Common myeloid progenitor, CD34-positive (primary cell): ENCODE measurements around the gene CCDC167.

Experiments used
- CTCF ChIA-PET: fragments of 350-600 bp; sonication (Branson Sonifier 250); formaldehyde crosslinking; loops from one replicate; lab custom pipeline; 2021; ENCODE audit warnings: antibody characterized with exemption; lab: Charles Lee
- POLR2A ChIA-PET: fragments of 350-600 bp; sonication (Branson Sonifier 250); formaldehyde crosslinking; loops from one replicate; lab custom pipeline; 2021; ENCODE audit warnings: antibody characterized with exemption; lab: Charles Lee
- DNase-seq, 3 donors: peaks; one replicate each; pipeline versions ENCODE4 v3.0.0 to v3.0.0-alpha.2; 2013
- H3K27ac ChIP-seq, 2 experiments: 1 replicate in 1 of 2; 2 replicates in 1 of 2; pipeline ENCODE4 v1.7.0; 2013; ENCODE audit warnings: inconsistent platforms in 2 of 2, low read length in 2 of 2, mild to moderate bottlenecking in 2 of 2, low read depth in 1 of 2, moderate library complexity in 1 of 2; ENCODE audit not compliant: severe bottlenecking in 2 of 2, insufficient read depth in 1 of 2, poor library complexity in 1 of 2
- H3K27me3 ChIP-seq, 5 experiments: replicated peaks in 2 of 5; 1 replicate in 3 of 5; 2 replicates in 2 of 5; pipeline versions ENCODE4 v1.6.1 to v1.7.0; 2013; ENCODE audit warnings: low read length in 4 of 5, mild to moderate bottlenecking in 2 of 5, moderate library complexity in 2 of 5, inconsistent platforms in 1 of 5; ENCODE audit not compliant: insufficient read depth in 5 of 5, control insufficient read depth in 4 of 5
- H3K36me3 ChIP-seq, 4 experiments: 1 replicate in 2 of 4; 2 replicates in 2 of 4; pipeline versions ENCODE4 v1.6.1 to v1.7.0; 2013; ENCODE audit warnings: low read length in 3 of 4, control low read depth in 1 of 4, mild to moderate bottlenecking in 1 of 4; ENCODE audit not compliant: control insufficient read depth in 4 of 4, insufficient read depth in 4 of 4
- H3K4me1 ChIP-seq, 4 experiments: 1 replicate in 3 of 4; 2 replicates in 1 of 4; pipeline versions ENCODE4 v1.6.1 to v1.7.1; 2013; ENCODE audit warnings: low read length in 3 of 4, mild to moderate bottlenecking in 3 of 4, control low read depth in 1 of 4, inconsistent platforms in 1 of 4, moderate library complexity in 1 of 4; ENCODE audit not compliant: control insufficient read depth in 4 of 4, insufficient read depth in 4 of 4; ENCODE audit errors: control extremely low read depth in 1 of 4
- H3K4me3 ChIP-seq, 7 experiments: 1 replicate in 4 of 7; 2 replicates in 3 of 7; pipeline versions ENCODE4 v1.5.1 to v1.7.0; 2013; ENCODE audit warnings: mild to moderate bottlenecking in 7 of 7, low read length in 6 of 7, moderate library complexity in 6 of 7, inconsistent platforms in 2 of 7, low read depth in 2 of 7, control low read depth in 1 of 7; ENCODE audit not compliant: insufficient read depth in 4 of 7, control insufficient read depth in 1 of 7; ENCODE audit errors: extremely low read depth in 1 of 7
- H3K9me3 ChIP-seq, 5 experiments: 1 replicate in 4 of 5; 2 replicates in 1 of 5; pipeline versions ENCODE4 v1.6.1 to v1.7.1; 2013; ENCODE audit warnings: low read length in 4 of 5, mild to moderate bottlenecking in 2 of 5, inconsistent platforms in 1 of 5, low read depth in 1 of 5, moderate library complexity in 1 of 5; ENCODE audit not compliant: control insufficient read depth in 4 of 5, insufficient read depth in 2 of 5; ENCODE audit errors: control extremely low read depth in 1 of 5
- WGBS: methylation state at CpG from one replicate; pipeline ENCODE4 v1.1.5; 2013; ENCODE audit not compliant: insufficient coverage; 5-methylcytosine and 5-hydroxymethylcytosine counted together

The CCDC167 gene

DNA sequence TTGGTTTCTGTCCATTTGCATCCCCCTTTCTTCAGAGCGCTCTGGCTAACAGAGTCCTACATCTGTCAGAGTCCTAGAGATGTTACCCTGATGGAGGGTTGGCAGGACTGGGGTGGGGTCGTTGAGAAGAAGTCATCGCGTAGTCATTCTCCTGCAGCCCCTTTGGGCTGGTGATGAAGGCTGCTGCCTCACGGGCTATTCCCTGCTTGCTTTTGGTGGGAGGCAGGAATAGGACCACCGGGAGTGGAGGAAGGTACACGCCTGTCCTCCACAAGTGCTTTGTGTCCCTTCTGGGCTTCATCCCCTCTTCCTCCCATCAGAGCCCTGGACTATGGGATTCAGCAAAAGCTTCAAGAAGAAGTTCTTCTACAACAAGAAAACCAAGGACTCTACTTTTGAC is 20.9 kb downstream of the CCDC167 start:
- POLR2A ChIA-PET, result no interaction called here

DNA sequence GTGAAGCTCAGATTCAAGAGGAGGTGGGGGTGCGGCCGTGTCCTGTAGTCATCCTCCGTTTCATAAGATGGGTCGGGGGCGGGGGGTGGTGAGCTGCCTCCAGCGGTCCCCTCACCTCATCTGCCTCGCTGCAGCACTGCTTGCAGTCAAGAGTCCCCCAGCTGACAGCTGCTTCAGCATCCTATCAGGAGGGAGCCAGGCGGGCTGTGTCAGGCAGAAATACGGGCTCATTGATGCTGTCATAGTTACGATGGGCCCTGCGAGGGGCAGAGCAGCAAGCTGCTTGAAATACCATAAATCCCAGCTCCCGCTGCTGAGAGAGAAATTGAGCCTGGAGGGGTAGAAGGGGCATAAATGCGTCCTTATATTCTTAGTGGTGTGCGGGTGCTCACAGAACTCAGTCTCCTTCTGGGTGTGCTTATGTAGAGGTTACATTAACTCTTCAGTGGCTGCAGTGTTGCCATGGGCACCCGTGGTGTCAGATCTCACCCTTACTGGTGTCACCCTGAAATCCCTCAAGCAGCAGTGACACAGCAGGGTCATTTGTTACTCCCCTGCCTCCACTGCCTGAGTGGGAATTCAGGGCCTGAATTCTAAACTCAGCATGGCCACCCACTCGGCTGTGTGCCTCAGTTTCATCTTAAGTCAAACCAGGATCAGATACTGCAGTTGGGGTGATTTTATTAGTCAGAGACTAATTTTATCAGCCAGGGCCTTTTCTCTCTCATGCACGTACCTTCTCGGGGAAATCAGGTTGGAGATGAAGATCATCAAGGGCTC is 21.8 kb downstream of the CCDC167 start:
- Histone ChIP-seq H3K9me3 (no peaks in the 10 kb centered on the region), H3K4me3 (no peak overlapping the region), H3K36me3 (peaks cover 0 to 99% (median 75%) of the 10 kb centered on the region in 4 experiments), H3K27me3 (no peaks in the 10 kb centered on the region), H3K27ac (no peak overlapping the region), H3K4me1 (no peaks in the 10 kb centered on the region)
- WGBS, result 99% methylated on average over 18 of the region's 18 CpGs
- CTCF ChIA-PET, result interaction anchor here (0.6 to 7.6 kb wide), 3 partner anchors 89 to 1148 kb away, joined by 3 to 55 read pairs (median 3); no protein-coding TSS in a partner anchor
- POLR2A ChIA-PET, result interaction anchor here (0.6 to 0.7 kb wide), 2 partner anchors 53 to 200 kb away, joined by 3 to 4 read pairs; no protein-coding TSS in a partner anchor
- DNase-seq, result no peak

More for the DNA sequence above, 20.9 kb downstream of the CCDC167 start:
- CTCF ChIA-PET, result interaction anchor here (1.0 to 7.6 kb wide), 3 partner anchors 88 to 221 kb away, joined by 3 to 55 read pairs (median 3); no protein-coding TSS in a partner anchor
- 97% methylated on average over 5 of the region's 7 CpGs for WGBS
- Histone ChIP-seq H3K36me3 (peaks cover 0 to 99% (median 73%) of the 10 kb centered on the region in 4 experiments), H3K27me3 (no peaks in the 10 kb centered on the region), H3K4me1 (no peaks in the 10 kb centered on the region), H3K27ac (no peak overlapping the region), H3K9me3 (no peaks in the 10 kb centered on the region), H3K4me3 (no peak overlapping the region)
- DNase-seq, result no peak

GRCh38 chr6:37477191-37477590 is 22.5 kb downstream of the CCDC167 start:
- Histone ChIP-seq H3K36me3 (peaks cover 5 to 99% (median 76%) of the 10 kb centered on the region in 4 experiments), H3K9me3 (no peaks in the 10 kb centered on the region), H3K27me3 (no peaks in the 10 kb centered on the region), H3K4me1 (no peaks in the 10 kb centered on the region), H3K27ac (no peak overlapping the region), H3K4me3 (no peak overlapping the region)
- no peak for DNase-seq
- WGBS, result 100% methylated on average over 3 of the region's 3 CpGs
- ChIA-PET CTCF (interaction anchor here (0.6 kb wide), 1 partner anchor 1148 kb away, joined by 3 read pairs; no protein-coding TSS in a partner anchor), POLR2A (no interaction called here)

DNA sequence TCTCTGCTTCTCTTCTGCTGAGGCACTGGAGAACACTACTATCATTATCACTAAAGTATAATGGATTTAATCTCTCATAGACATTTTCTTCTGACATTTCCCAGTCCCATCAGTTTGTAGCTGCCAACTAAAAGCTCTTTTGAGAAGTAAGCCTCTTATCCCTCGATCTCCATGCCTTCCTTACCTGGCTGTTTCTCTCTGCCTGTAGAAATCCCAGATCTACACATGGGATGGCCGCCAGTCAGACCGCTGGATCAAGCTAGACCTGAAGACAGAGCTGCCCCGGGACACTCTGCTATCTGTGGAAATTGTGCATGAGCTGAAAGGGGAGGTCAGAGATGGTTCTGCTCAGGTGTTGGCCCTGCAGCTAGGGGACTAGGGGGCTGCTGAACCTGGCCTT is 25.4 kb downstream of the CCDC167 start:
- POLR2A ChIA-PET, result no interaction called here
- CTCF ChIA-PET, result interaction anchor here (1.4 to 1.6 kb wide), 4 partner anchors 8 to 182 kb away, joined by 3 to 4 read pairs (median 3); no protein-coding TSS in a partner anchor
- Histone ChIP-seq H3K9me3 (no peaks in the 10 kb centered on the region), H3K27me3 (no peaks in the 10 kb centered on the region), H3K36me3 (peaks cover 15 to 90% (median 73%) of the 10 kb centered on the region in 4 experiments), H3K4me3 (no peak overlapping the region), H3K27ac (no peak overlapping the region), H3K4me1 (no peaks in the 10 kb centered on the region)
- WGBS, result 97% methylated on average over 3 of the region's 4 CpGs
- no peak for DNase-seq

DNA sequence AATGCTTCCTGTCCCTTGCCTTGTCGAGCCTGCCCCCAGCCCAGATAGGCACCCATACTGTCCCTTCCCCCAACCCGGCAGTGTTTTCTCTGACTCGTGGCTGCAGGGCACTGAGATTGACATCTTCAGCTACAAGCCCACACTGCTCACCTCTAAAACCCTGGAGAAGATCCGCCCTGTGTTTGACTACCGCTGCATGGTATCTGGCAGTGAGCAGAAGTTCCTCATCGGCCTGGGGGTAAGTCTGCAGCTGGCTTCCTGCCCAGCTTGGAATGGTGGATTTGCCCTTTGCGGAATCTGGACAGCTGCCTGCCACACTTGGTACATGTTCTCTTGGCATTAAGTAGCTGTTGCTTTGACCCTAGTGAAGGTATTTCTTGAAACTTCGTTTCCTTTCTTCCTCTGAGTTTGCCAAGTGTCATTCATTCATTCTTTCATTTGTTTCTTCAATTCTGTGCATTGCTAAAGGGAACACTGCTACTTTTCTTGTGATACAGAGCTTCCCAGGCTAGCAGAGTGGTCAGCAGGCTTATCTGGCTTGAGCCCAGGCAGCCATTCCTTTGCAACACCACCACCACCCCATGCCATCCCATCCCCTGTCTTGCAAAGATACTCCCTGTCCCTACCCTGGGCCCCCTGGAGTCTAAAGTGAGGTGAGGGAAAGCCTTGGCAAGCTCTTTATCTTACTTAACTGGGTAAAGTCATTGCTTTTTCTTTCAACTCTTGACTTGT is 26.2 kb downstream of the CCDC167 start:
- 89% methylated on average over 6 of the region's 8 CpGs for WGBS
- Histone ChIP-seq H3K27ac (no peak overlapping the region), H3K4me1 (no peaks in the 10 kb centered on the region), H3K27me3 (no peaks in the 10 kb centered on the region), H3K36me3 (peaks cover 15 to 82% (median 67%) of the 10 kb centered on the region in 4 experiments), H3K9me3 (peaks cover 0 to under 1% (median 0%) of the 10 kb centered on the region in 5 experiments), H3K4me3 (no peak overlapping the region)
- POLR2A ChIA-PET, result no interaction called here
- CTCF ChIA-PET, result interaction anchor here (1.0 to 1.4 kb wide), 4 partner anchors 9 to 92 kb away, joined by 3 read pairs; no protein-coding TSS in a partner anchor
- no peak for DNase-seq

- POLR2A ChIA-PET, result no interaction called here
- CTCF ChIA-PET, result no interaction called here
Observed at GRCh38 chr6:37467718-37468117, 32.0 kb downstream of the CCDC167 start.

More at GRCh38 chr6:37467718-37468117, 32.0 kb downstream of the CCDC167 start:
- Histone ChIP-seq H3K9me3 (peaks cover 3 to 14% (median 6%) of the 10 kb centered on the region in 5 experiments), H3K27me3 (no peaks in the 10 kb centered on the region), H3K36me3 (peaks cover 19 to 64% (median 36%) of the 10 kb centered on the region in 4 experiments), H3K27ac (no peak overlapping the region), H3K4me3 (no peak overlapping the region), H3K4me1 (no peaks in the 10 kb centered on the region)
- no peak for DNase-seq
